CD4-positive, alpha-beta T cell treated with Interferon alpha-2 for 1 hour (primary cell): ENCODE data around the gene TEX36.
"Not testable (repeated sequence)": the region's sequence is repeated elsewhere in the genome, so short reads cannot be mapped to it uniquely, and the experiment has no call there.

Experiments used
- DNase-seq, 2 donors: peaks; one replicate each; pipeline ENCODE4 v3.0.0-alpha.2; 2020 to 2022

Gene TEX36

GRCh38 chr10:125691160-125691981, 8.4 kb upstream of the TEX36 start:
- DNase-seq = no peak

DNA sequence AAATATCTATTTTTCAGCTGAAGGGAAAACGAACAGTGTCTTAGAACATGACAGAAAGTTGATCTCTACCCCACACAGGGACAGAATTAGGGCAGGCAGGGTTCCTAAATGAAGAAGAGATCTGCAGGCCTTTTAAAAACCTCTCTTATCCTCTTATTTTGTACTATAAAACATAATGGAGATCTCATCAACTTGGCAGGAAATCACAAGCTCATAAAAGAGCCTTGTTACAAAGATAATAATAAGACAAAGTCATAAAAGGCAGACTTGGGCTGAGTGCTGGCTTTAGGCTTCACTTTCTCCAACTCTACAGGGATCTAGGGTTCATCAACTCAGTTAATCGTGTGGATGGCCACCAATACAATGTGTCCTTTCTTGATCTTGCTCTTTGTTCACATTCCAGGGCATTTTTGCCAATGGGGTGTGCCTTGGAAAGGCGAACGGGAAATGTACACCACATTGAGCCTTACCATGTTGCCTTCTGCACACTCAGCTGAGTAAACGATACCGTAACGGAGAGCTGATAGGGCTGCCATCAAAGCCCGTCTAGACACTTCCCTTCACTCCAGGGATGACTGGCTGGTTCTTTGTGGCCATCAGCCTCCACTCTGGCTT, 7.1 kb upstream of the TEX36 start:
- no peak for DNase-seq

- DNase-seq = no peak
These were observed 4.7 kb upstream of the TEX36 start for GRCh38 chr10:125687507-125688185.

DNA sequence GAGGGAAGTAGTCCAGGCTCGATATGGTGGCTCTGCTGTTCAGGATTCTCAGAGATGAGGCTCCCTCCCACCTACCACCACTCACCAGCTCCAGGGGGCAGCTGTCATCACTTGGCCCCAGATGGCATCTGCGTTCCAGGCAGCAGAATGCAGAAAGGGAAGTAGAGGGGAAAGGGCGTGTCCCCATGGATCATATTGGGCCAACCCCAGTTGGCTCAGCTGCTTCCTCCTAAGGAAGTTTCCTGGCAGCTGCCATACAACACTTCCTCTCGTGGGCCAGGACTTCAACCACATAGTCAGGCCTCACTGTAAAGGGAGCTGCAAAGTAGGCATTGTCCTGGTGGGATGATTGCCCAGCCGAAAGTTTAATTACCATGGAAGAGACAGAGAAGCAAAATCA, 1.6 kb upstream of the TEX36 start:
- no peak for DNase-seq

GRCh38 chr10:125683821-125684220, 858 bp upstream of the TEX36 start:
- no peak for DNase-seq

DNA sequence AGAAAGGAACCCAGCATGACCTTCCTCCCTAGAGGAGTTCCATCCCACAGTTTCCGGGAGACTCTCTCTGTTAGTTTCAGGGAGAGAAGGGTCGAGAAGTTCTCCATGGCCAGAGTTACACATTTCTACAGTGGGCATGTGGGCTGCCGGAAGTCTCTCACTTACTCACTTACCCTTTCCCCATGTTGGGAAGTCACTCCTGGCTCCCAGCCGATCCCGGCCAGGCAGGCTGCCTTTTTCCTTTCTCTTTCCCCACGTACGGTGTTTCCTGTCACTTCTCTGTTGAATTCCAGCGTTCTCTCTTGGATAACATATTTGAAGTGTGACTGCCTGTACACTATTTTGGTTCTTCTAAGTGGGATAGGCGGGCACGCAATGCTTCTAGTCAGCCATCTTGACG, 3.5 kb downstream of the TEX36 start:
- no peak for DNase-seq

- DNase-seq = no peak
These were observed 10.1 kb downstream of the TEX36 start for GRCh38 chr10:125672884-125673283.

DNA sequence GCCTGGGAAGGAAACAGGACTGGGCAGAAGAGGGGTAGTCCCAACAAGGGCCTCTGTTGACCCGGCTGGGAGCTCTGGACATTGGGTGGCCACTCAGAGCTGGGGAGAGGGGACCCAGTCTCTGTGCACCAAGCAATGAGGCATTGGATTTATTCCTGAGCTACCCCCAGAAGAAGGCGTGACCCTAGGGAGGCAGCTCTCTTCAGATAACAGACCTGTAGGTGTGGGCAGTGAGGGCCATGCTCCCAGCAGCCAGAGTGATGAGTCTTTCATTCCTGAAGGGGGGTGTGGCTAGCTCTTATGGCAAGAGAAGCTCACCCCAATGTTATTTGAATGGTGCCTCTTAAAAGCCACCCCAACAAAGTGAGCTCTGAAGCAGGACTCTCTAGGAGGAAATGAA, 20.4 kb downstream of the TEX36 start:
- DNase-seq = no peak

GRCh38 chr10:125661941-125662515, 20.9 kb downstream of the TEX36 start:
- no peak for DNase-seq

GRCh38 chr10:125661431-125661940, 21.5 kb downstream of the TEX36 start:
- DNase-seq = no peak

DNA sequence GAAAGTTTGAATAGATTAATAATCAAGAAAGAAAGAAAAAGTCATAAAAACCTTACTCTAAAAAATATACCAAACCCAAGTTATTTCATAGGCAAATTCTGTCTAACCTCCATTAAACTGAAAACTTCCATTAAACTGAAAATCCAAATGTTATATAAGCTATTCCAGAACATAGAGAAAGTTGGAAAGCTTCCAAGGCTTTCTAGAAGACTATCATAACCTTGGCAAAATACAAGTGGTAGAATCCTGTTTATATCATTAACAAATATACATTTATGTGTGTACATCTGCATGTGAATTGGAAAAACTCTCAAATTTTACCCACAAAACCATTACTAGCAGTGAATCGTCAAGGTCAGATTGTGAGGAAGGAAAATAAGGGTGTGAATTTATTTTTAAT, 23.9 kb downstream of the TEX36 start:
- DNase-seq = no peak

- no peak for DNase-seq
These were observed 26.4 kb downstream of the TEX36 start for GRCh38 chr10:125656523-125656922.

GRCh38 chr10:125653113-125653512, 29.9 kb downstream of the TEX36 start:
- not testable (repeated sequence) for DNase-seq

- no peak for DNase-seq
These were observed 36.7 kb downstream of the TEX36 start for GRCh38 chr10:125646311-125646710.

- no peak for DNase-seq
These were observed 41.6 kb downstream of the TEX36 start for GRCh38 chr10:125641398-125641797.

DNA sequence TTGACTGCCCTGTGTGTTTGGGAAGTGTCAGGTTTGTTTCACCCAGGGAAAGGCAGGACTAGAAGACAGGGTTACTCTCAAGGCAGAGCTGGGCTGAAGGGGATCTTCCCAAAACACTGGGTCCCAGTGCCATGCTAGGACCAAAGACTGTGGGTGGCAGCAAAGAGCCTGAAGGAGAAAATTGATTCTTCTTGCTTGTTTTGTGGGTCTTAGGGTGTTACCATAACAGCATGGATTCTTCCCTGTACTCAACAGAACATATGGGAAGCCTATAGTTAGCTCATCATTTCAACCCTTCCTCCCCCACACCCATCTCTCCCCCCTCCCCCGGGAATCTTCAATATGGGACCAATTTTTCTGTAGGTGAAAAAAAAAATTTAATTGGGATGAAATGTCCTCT, 42.3 kb downstream of the TEX36 start:
- no peak for DNase-seq

GRCh38 chr10:125639846-125640245, 43.1 kb downstream of the TEX36 start:
- no peak for DNase-seq

GRCh38 chr10:125638555-125638954, 44.4 kb downstream of the TEX36 start:
- DNase-seq = no peak

- DNase-seq = no peak
These were observed 45.5 kb downstream of the TEX36 start for GRCh38 chr10:125637496-125637895.

DNA sequence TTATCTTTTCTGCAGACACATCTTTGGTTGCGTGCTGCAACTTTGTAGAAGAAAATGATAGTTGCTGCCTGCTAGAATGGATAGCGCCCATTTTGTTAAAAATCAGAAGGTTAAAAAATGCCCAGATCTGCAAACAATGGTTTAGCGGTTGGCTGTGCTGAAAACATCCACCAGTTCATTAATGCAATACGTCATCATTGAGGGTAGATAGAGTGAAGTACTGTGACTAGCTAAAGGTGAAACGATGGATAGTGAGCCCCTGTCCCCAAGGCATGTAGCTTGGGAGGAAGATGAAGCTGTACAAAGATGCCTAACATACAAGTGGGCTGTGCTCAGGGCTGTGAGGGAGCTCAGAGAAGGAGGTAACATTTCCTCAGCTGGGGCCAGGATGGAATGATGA, 48.4 kb downstream of the TEX36 start:
- DNase-seq = no peak

DNA sequence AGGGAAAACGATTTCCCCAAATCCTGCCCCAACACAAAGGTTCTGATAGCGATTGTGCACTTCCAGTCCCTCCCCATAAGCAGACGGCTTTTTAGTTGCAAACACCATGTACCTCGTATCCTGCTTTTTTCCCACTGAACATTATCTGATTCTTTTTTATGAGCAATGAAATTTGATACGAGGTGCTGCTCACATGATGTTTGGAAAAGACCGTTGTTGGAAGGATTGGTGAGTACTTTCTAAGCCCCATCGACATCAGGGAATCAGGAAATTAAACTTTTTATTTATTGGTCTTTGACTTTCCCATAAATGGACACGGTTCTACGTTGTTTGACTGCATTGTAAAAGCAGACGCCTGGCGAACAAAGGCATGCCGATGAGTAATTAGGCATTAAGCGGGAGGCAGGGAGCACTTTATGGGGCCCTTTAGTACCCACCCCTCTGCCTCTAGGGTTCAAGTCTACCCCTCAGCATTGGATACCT, 49.4 kb downstream of the TEX36 start:
- no peak for DNase-seq

DNA sequence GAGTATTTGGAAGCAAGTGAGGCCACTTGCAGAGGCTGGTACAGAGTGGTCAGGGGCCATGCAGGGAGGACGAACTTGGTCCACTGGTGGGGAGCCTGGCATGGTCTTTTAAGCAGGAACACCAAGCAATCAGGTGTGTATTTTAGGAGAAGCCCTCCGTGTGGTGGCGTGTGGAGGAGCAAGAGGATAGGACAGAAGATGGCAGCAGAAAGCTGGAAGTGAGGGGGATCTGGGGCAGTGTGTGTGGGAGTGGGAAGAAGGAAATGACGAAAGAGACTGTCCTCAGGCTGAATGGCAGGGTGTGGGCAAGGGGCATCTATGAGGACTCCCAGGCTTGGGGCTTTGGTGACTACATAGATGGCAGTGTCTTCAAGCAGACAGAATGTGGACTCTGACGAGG, 51.2 kb downstream of the TEX36 start:
- no peak for DNase-seq

- no peak for DNase-seq
These were observed 53.1 kb downstream of the TEX36 start for GRCh38 chr10:125629758-125630376.
